ENCODE results near the gene PKMYT1.
"Not testable (repeated sequence)": the region's sequence is repeated elsewhere in the genome, so short reads cannot be mapped to it uniquely, and the experiment has no call there.

The PKMYT1 gene

GRCh38 chr16:2963074-2963722 lies 17.0 kb downstream of the PKMYT1 start:
- DNase-seq (ENCODE audit: extremely low read depth in 1 of 2, low read depth in 1 of 2), result no peak

GRCh38 chr16:2962334-2963073 lies 17.7 kb downstream of the PKMYT1 start:
- DNase-seq (ENCODE audit: extremely low read depth in 1 of 2, low read depth in 1 of 2), result no peak

GRCh38 chr16:2960183-2961010 lies 19.8 kb downstream of the PKMYT1 start:
- DNase-seq (ENCODE audit: extremely low read depth in 1 of 2, low read depth in 1 of 2), result no peak

- DNase-seq (ENCODE audit: extremely low read depth in 1 of 2, low read depth in 1 of 2), result no peak
Observed at GRCh38 chr16:2959206-2959605, 21.0 kb downstream of the PKMYT1 start.

GRCh38 chr16:2956579-2956956 lies 23.7 kb downstream of the PKMYT1 start:
- no peak for DNase-seq (ENCODE audit: extremely low read depth in 1 of 2, low read depth in 1 of 2)

GRCh38 chr16:2955779-2956578 lies 24.3 kb downstream of the PKMYT1 start:
- no peak for DNase-seq (ENCODE audit: extremely low read depth in 1 of 2, low read depth in 1 of 2)

- no peak for DNase-seq (ENCODE audit: extremely low read depth in 1 of 2, low read depth in 1 of 2)
Observed at GRCh38 chr16:2955438-2955778, 24.8 kb downstream of the PKMYT1 start.

GRCh38 chr16:2954656-2955381 lies 25.4 kb downstream of the PKMYT1 start:
- no peak for DNase-seq (ENCODE audit: extremely low read depth in 1 of 2, low read depth in 1 of 2)

GRCh38 chr16:2953706-2954627 lies 26.3 kb downstream of the PKMYT1 start:
- no peak for DNase-seq (ENCODE audit: extremely low read depth in 1 of 2, low read depth in 1 of 2)

- no peak for DNase-seq (ENCODE audit: extremely low read depth in 1 of 2, low read depth in 1 of 2)
Observed at GRCh38 chr16:2952679-2953078, 27.6 kb downstream of the PKMYT1 start.

- DNase-seq (ENCODE audit: extremely low read depth in 1 of 2, low read depth in 1 of 2), result no peak
Observed at GRCh38 chr16:2950773-2951172, 29.5 kb downstream of the PKMYT1 start.

- DNase-seq (ENCODE audit: extremely low read depth in 1 of 2, low read depth in 1 of 2), result no peak
Observed at GRCh38 chr16:2950353-2950724, 29.9 kb downstream of the PKMYT1 start.

- no peak for DNase-seq (ENCODE audit: extremely low read depth in 1 of 2, low read depth in 1 of 2)
Observed at GRCh38 chr16:2949705-2950352, 30.4 kb downstream of the PKMYT1 start.

GRCh38 chr16:2948807-2949704 lies 31.2 kb downstream of the PKMYT1 start:
- no peak for DNase-seq (ENCODE audit: extremely low read depth in 1 of 2, low read depth in 1 of 2)

- DNase-seq (ENCODE audit: extremely low read depth in 1 of 2, low read depth in 1 of 2), result no peak
Observed at GRCh38 chr16:2946649-2947048, 33.6 kb downstream of the PKMYT1 start.

- DNase-seq (ENCODE audit: extremely low read depth in 1 of 2, low read depth in 1 of 2), result not testable (repeated sequence)
Observed at GRCh38 chr16:2943716-2944115, 36.5 kb downstream of the PKMYT1 start.

GRCh38 chr16:2942045-2942444 lies 38.2 kb downstream of the PKMYT1 start:
- DNase-seq (ENCODE audit: extremely low read depth in 1 of 2, low read depth in 1 of 2), result no peak

GRCh38 chr16:2939968-2940367 lies 40.3 kb downstream of the PKMYT1 start:
- no peak for DNase-seq (ENCODE audit: extremely low read depth in 1 of 2, low read depth in 1 of 2)

Data from activated CD8-positive, alpha-beta memory T cell treated with anti-CD3 and anti-CD28 coated beads for 1 hour (primary cell).